ENCODE results near the gene EMILIN3.

DNA sequence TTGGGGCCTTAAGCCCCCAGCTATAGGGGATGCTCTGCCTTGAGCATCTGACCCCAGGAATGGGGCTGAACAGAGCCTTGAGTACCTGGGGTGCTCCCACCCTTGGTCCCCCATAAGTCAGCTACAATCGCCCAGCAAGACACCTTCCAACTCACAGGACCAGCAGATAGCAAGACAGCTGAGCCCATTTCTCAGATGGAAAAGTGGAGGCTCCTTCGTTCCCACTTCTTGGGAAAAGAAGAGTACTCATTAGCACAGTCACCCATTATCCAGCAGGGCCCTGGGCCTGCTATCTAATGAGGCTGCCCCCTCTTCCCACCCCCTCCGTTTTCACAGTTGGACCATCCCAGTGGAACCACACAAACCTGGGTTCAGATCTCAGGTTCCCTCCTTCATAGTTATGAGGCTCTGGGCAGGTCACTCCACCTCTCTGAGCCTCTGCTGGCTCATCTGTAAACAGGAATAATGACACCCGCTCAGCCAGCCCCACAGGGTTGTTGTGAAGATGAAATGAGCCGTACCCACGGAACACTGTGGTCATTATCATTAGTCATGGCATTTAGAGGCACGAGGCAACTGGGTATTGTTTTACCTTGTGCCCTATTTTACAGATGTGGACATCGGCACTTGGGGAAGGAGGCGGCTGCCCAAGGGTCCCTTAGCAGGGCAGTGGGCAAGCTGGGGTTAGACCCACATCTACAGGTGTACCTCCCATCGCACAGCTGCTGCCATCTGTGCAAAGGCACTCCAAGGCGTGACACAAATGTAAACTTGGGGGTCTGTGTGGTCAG is 21.5 kb downstream of the EMILIN3 start:
- TF ChIP-seq, protein P1, sequence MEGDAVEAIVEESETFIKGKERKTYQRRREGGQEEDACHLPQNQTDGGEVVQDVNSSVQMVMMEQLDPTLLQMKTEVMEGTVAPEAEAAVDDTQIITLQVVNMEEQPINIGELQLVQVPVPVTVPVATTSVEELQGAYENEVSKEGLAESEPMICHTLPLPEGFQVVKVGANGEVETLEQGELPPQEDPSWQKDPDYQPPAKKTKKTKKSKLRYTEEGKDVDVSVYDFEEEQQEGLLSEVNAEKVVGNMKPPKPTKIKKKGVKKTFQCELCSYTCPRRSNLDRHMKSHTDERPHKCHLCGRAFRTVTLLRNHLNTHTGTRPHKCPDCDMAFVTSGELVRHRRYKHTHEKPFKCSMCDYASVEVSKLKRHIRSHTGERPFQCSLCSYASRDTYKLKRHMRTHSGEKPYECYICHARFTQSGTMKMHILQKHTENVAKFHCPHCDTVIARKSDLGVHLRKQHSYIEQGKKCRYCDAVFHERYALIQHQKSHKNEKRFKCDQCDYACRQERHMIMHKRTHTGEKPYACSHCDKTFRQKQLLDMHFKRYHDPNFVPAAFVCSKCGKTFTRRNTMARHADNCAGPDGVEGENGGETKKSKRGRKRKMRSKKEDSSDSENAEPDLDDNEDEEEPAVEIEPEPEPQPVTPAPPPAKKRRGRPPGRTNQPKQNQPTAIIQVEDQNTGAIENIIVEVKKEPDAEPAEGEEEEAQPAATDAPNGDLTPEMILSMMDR (IDR thresholded peaks at IDR 0.05): no peak
- TF ChIP-seq ZFX (IDR thresholded peaks at IDR 0.05; ENCODE audit: borderline replicate concordance): no peak
